IMR-90 (cell line): ENCODE data around the gene EPB41L5. TPM values are rescaled to one million over a fixed set of nuclear protein-coding genes. Genes with fewer than 3 reads are reported as not detected.

ENCODE experiments used
- microRNA-seq, 2 experiments: library from miRNA; stranded (forward) in 1 of 2; unstranded in 1 of 2; fragments of 10-50 nt in 1 of 2; fragments of <30 nt in 1 of 2; gene quantifications in 1 of 2; microRNA quantifications in 1 of 2; one replicate each; pipeline versions ENCODE3 to v1.1.0; 2013 to 2020; ENCODE audit not compliant: insufficient read depth in 1 of 2, insufficient read length in 1 of 2, unreplicated experiment in 1 of 2
- polyA plus RNA-seq, 3 experiments: library from polyadenylated mRNA; depleted of rRNA; stranded (reverse); fragments of >200 nt; gene quantifications; 2 replicates each; pipeline ENCODE4 v1.2.3, GENCODE V29; 2012; ENCODE audit warnings: low replicate concordance in 1 of 3
- small RNA-seq, 5 experiments: library from RNA; depleted of rRNA; stranded (forward); fragments of <200 nt; gene quantifications; one replicate each; pipeline ENCODE3, GENCODE V24; 2012
- total RNA-seq: library from RNA; depleted of rRNA; stranded (reverse); fragments of >200 nt; gene quantifications from 2 replicates; pipeline ENCODE4 v1.2.3, GENCODE V29; 2012; rRNA removed

The EPB41L5 gene
- total and polyA plus RNA-seq, 2 of the 4 experiments (the other 2 are of a cell fraction) = 5.1 to 10.6 TPM

Small RNA genes lying within 50 kb of the gene (microRNA-seq; reads per million reads assigned to microRNA genes)
- gene MTND4LP14 (ENCODE audit: insufficient read depth, insufficient read length) (not detected), gene RF00019 (ENCODE audit: insufficient read depth, insufficient read length) (not detected)

Small RNA genes lying within 50 kb of the gene (small RNA-seq; reads per million reads assigned to genes)
- 0 reads per million in 5 experiments for gene MTND4LP14
- 0 reads per million in 5 experiments for gene RF00019

Other genes with a start within 250 kb of the EPB41L5 start
- gene TMEM185B, start 210.3 kb downstream of the EPB41L5 start, total RNA-seq = 16.4 and 17.7 TPM in 2 replicates
- gene TMEM185B, start 210.3 kb downstream of the EPB41L5 start, polyA plus RNA-seq (2012; rRNA removed) = 25.2 and 26.1 TPM in 2 replicates
- 53.6 and 75.3 TPM in 2 replicates for gene RALB, start 239.8 kb downstream of the EPB41L5 start, total RNA-seq
- gene RALB, start 239.8 kb downstream of the EPB41L5 start, polyA plus RNA-seq (2012; rRNA removed) = 38.0 and 54.7 TPM in 2 replicates